Measurements from ENCODE around the gene LYSMD3.

Gene LYSMD3

DNA sequence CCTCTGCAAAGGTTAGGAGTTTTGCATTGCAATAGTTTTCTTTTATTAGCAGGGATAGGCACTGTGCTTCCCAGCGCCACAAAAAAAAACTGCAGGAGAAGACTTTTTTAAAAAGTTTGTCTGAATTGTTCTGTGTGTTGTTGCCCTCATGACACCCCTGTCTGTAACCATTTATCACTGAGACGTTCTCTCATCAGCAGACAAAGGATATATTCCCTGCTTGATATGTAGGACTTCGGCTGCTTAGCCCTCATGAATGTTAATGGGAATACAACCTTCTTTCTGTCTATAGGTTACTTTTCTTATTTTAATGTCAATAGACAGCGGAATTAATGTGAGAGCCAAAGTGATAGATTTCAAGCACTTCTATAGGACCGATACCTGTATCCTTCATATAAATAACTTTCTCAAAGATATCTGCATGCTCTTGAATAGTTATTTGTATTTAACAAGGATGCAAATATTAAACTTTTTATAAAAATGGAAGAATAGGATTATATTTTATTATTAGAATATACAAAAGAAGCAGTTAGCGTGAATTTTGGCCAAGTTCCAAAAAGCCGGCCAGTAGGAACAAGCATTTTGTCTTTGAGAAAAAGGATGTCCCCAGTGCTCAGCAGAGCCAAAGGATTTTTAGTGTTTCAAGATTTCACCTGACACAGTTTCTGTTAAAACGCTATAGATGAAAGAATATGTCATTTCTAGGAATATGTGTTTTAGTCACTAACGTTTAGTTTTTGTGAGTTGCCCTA is 1.5 kb upstream of the LYSMD3 start:
- Histone ChIP-seq H3K4me3 (ENCODE audit: low read depth in 1 of 5, low read length in 5 of 5) (peak overlapping the region in 2 of 5 donors; percentile 92 to 93), H3K4me1 (ENCODE audit: control insufficient read depth in 5 of 5, insufficient read depth in 5 of 5, low read length in 5 of 5) (peaks cover 2 to 35% (median 31%) of the 10 kb centered on the region in 5 donors), H3K36me3 (ENCODE audit: control insufficient read depth in 5 of 5, insufficient read depth in 5 of 5, low read length in 5 of 5) (no peaks in the 10 kb centered on the region), H3K27me3 (ENCODE audit: control insufficient read depth in 5 of 5, insufficient read depth in 4 of 5, low read length in 5 of 5) (peaks cover 0 to 6% (median 0%) of the 10 kb centered on the region in 5 donors), H3K27ac (ENCODE audit: low read depth, low read length) (peak overlapping the region; percentile 80), H3K9me3 (ENCODE audit: control insufficient read depth in 5 of 5, low read length in 5 of 5) (no peaks in the 10 kb centered on the region), H3K9ac (ENCODE audit: low read length in 5 of 5) (peak overlapping the region in 1 of 5 donors; percentile 92)

DNA sequence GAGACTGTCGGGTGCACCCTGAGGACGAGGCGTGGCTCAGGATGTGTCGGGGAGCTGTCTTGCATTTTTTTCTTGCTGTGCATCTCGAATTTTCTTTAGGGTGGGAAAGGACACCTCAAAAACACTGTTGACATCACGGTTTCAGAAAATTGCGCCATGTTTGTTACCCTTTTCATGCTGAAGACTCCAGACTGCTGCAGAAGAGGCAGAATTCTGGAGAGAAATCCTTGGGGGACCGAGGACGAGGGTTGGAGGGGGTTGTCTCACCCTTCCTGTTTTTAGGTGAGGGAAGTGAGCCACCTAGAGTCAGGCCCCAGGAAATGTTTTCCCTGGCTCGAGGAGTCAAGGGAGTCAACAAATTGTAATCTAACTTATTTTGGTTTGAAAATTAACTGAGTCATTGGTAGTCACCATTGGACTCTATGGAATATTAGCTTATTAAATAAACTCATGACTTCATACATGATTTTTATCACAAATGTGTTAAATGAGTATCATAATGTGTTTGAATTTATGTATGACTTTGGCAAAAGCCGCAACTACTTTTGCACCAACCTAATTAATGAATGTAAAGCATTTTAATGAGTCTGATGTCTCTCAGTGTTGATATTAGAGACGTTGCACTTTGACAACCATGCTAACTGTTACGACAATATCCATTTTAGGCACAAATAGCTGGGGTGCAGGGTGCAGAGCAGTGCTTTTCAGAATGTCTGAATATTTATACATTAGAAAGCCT is 724 bp upstream of the LYSMD3 start:
- H3K4me3 ChIP-seq (ENCODE audit: low read depth in 1 of 5, low read length in 5 of 5), result peak overlapping the region; percentile 92 to 98 (median 95)
- peak overlapping the region; percentile 3 to 93 (median 85) for H3K9ac ChIP-seq (ENCODE audit: low read length in 5 of 5)
- H3K4me1 ChIP-seq (ENCODE audit: control insufficient read depth in 5 of 5, insufficient read depth in 5 of 5, low read length in 5 of 5), result peaks cover 2 to 35% (median 31%) of the 10 kb centered on the region in 5 donors

DNA sequence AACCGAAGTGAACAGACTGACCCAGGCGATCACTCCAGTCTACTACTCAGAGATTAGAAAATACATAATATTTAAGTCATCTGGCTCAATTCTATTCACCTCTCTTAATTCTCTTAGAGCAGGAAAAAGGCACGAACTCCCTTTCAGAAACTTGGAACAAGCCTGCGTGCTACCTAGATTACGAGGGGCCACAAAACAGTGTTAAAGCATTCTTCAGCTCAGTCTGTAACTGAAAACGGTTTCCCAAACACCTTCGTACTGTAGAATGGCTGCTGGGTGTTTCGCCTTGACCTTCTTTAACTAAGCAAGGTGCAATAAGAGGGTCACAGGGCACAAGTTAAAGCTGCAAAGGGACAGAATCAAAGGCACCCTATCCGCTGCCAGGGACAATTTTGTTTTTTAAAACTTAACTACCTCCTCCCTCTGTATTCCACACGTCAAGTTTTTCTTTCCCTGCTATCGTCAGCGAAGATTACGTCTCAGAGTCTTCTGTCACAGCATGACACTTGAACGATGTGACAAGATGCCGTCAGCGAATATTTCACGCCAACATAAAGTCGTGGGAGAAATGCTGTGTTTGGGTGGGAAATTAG is 687 bp downstream of the LYSMD3 start:
- H3K27me3 ChIP-seq (ENCODE audit: control insufficient read depth in 5 of 5, insufficient read depth in 4 of 5, low read length in 5 of 5), result no peaks in the 10 kb centered on the region
- peak overlapping the region; percentile 87 to 99 (median 97) for H3K9ac ChIP-seq (ENCODE audit: low read length in 5 of 5)
- peaks cover 2 to 35% (median 31%) of the 10 kb centered on the region in 5 donors for H3K4me1 ChIP-seq (ENCODE audit: control insufficient read depth in 5 of 5, insufficient read depth in 5 of 5, low read length in 5 of 5)
- no peaks in the 10 kb centered on the region for H3K9me3 ChIP-seq (ENCODE audit: control insufficient read depth in 5 of 5, low read length in 5 of 5)
- peak overlapping the region; percentile 92 to 99 (median 98) for H3K4me3 ChIP-seq (ENCODE audit: low read depth in 1 of 5, low read length in 5 of 5)
- peak overlapping the region; percentile 80 for H3K27ac ChIP-seq (ENCODE audit: low read depth, low read length)
- H3K36me3 ChIP-seq (ENCODE audit: control insufficient read depth in 5 of 5, insufficient read depth in 5 of 5, low read length in 5 of 5), result peaks cover 0 to 10% (median 8%) of the 10 kb centered on the region in 5 donors

More for the DNA sequence above, 724 bp upstream of the LYSMD3 start:
- peaks cover 0 to under 1% (median 0%) of the 10 kb centered on the region in 5 donors for H3K36me3 ChIP-seq (ENCODE audit: control insufficient read depth in 5 of 5, insufficient read depth in 5 of 5, low read length in 5 of 5)
- peak overlapping the region; percentile 80 for H3K27ac ChIP-seq (ENCODE audit: low read depth, low read length)
- H3K9me3 ChIP-seq (ENCODE audit: control insufficient read depth in 5 of 5, low read length in 5 of 5), result no peaks in the 10 kb centered on the region
- H3K27me3 ChIP-seq (ENCODE audit: control insufficient read depth in 5 of 5, insufficient read depth in 4 of 5, low read length in 5 of 5), result peaks cover 0 to 1% (median 0%) of the 10 kb centered on the region in 5 donors

DNA sequence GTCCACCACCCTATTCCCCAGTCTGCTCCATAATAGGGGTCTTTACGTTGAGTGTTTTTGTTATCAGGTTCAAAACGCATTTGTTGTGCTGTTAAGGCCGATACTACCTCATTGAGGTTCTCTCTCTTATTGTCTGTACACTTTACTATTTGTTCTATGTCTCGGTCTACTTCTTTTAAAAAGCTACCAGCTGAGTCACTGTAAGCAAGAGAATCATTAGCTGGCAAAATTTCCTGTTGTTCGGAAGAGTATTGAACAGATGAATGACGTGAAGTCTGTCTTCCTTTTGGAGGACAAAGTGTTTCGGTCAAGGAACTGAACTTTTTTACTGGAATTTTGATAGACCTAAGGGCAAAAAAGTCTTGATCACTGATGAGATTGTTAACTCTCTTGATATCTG is 10.3 kb downstream of the LYSMD3 start:
- peaks cover 30 to 44% (median 34%) of the 10 kb centered on the region in 5 donors for H3K36me3 ChIP-seq (ENCODE audit: control insufficient read depth in 5 of 5, insufficient read depth in 5 of 5, low read length in 5 of 5)

DNA sequence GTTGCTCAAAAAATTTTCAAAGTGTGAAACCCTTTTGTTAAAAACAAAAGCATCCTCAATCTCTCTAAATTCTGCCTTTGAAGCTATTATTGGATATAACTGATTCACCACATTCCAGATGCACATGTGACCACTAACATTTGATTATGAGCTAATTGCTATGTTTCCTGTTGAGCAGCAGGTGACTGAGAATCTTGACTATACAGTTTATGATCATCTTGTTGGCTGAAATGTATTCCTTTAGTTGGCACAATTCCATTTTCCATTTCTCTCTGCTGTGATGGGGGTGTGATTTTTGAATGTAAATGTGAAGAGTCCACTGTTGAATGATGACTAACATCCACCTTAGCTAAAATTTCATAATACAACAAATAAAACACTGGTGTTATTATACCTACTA is 10.7 kb downstream of the LYSMD3 start:
- H3K27me3 ChIP-seq (ENCODE audit: control insufficient read depth in 5 of 5, insufficient read depth in 4 of 5, low read length in 5 of 5), result no peaks in the 10 kb centered on the region
- H3K4me1 ChIP-seq (ENCODE audit: control insufficient read depth in 5 of 5, insufficient read depth in 5 of 5, low read length in 5 of 5), result no peaks in the 10 kb centered on the region
- H3K9ac ChIP-seq (ENCODE audit: low read length in 5 of 5), result no peak overlapping the region
- H3K9me3 ChIP-seq (ENCODE audit: control insufficient read depth in 5 of 5, low read length in 5 of 5), result no peaks in the 10 kb centered on the region
- H3K4me3 ChIP-seq (ENCODE audit: low read depth in 1 of 5, low read length in 5 of 5), result no peak overlapping the region
- H3K36me3 ChIP-seq (ENCODE audit: control insufficient read depth in 5 of 5, insufficient read depth in 5 of 5, low read length in 5 of 5), result peaks cover 27 to 40% (median 32%) of the 10 kb centered on the region in 5 donors
- no peak overlapping the region for H3K27ac ChIP-seq (ENCODE audit: low read depth, low read length)

More for the DNA sequence above, 10.3 kb downstream of the LYSMD3 start:
- Histone ChIP-seq H3K9ac (ENCODE audit: low read length in 5 of 5) (no peak overlapping the region), H3K9me3 (ENCODE audit: control insufficient read depth in 5 of 5, low read length in 5 of 5) (no peaks in the 10 kb centered on the region), H3K4me1 (ENCODE audit: control insufficient read depth in 5 of 5, insufficient read depth in 5 of 5, low read length in 5 of 5) (no peaks in the 10 kb centered on the region), H3K27ac (ENCODE audit: low read depth, low read length) (no peak overlapping the region), H3K4me3 (ENCODE audit: low read depth in 1 of 5, low read length in 5 of 5) (no peak overlapping the region), H3K27me3 (ENCODE audit: control insufficient read depth in 5 of 5, insufficient read depth in 4 of 5, low read length in 5 of 5) (no peaks in the 10 kb centered on the region)

DNA sequence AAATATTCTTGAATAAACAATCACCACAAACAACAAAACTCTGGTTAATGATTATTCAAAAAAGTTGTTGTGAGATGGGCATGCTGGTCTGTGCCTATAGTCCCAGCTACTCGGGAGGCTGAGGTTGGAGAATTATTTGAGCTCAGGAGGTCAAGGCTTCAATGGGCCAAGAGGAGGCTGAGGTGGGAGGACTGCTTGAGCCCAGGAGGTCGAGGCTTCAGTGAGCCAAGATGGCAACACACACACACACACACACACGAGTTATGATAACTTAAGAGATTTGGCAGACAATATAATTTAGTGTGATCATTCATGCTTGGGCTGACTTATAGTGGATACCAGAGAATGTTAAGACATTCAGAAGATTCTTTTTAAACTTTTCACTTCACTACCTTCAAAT is 14.9 kb downstream of the LYSMD3 start:
- Histone ChIP-seq H3K9me3 (ENCODE audit: control insufficient read depth in 5 of 5, low read length in 5 of 5) (no peaks in the 10 kb centered on the region), H3K27ac (ENCODE audit: low read depth, low read length) (no peak overlapping the region)

DNA sequence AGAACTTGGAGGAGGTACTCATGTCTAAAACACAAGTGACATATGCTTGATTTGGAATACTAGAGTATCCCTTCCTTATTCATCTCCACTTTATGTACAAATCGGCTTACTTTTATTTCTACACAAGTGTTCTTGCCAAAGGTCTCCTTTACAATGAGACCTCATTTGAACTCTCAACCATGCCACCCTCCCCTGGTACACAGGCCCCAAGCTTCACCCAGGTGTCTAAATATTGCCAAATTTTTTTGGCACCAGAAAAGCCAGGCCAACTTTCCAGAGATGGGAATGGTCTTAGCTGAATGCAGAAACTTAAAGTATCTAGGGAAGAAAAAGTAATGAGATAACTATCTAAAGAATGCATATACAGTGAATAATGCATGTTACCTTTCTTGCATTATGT is 18.9 kb downstream of the LYSMD3 start:
- H3K9ac ChIP-seq (ENCODE audit: low read length in 5 of 5), result no peak overlapping the region
- no peak overlapping the region for H3K27ac ChIP-seq (ENCODE audit: low read depth, low read length)
- H3K4me3 ChIP-seq (ENCODE audit: low read depth in 1 of 5, low read length in 5 of 5), result no peak overlapping the region
- no peaks in the 10 kb centered on the region for H3K4me1 ChIP-seq (ENCODE audit: control insufficient read depth in 5 of 5, insufficient read depth in 5 of 5, low read length in 5 of 5)
- H3K36me3 ChIP-seq (ENCODE audit: control insufficient read depth in 5 of 5, insufficient read depth in 5 of 5, low read length in 5 of 5), result peaks cover 0 to 4% (median 3%) of the 10 kb centered on the region in 5 donors
- no peaks in the 10 kb centered on the region for H3K27me3 ChIP-seq (ENCODE audit: control insufficient read depth in 5 of 5, insufficient read depth in 4 of 5, low read length in 5 of 5)
- H3K9me3 ChIP-seq (ENCODE audit: control insufficient read depth in 5 of 5, low read length in 5 of 5), result no peaks in the 10 kb centered on the region

More for the DNA sequence above, 14.9 kb downstream of the LYSMD3 start:
- H3K36me3 ChIP-seq (ENCODE audit: control insufficient read depth in 5 of 5, insufficient read depth in 5 of 5, low read length in 5 of 5), result peaks cover 10 to 16% (median 13%) of the 10 kb centered on the region in 5 donors
- H3K4me1 ChIP-seq (ENCODE audit: control insufficient read depth in 5 of 5, insufficient read depth in 5 of 5, low read length in 5 of 5), result no peaks in the 10 kb centered on the region
- H3K27me3 ChIP-seq (ENCODE audit: control insufficient read depth in 5 of 5, insufficient read depth in 4 of 5, low read length in 5 of 5), result no peaks in the 10 kb centered on the region
- no peak overlapping the region for H3K9ac ChIP-seq (ENCODE audit: low read length in 5 of 5)
- no peak overlapping the region for H3K4me3 ChIP-seq (ENCODE audit: low read depth in 1 of 5, low read length in 5 of 5)

DNA sequence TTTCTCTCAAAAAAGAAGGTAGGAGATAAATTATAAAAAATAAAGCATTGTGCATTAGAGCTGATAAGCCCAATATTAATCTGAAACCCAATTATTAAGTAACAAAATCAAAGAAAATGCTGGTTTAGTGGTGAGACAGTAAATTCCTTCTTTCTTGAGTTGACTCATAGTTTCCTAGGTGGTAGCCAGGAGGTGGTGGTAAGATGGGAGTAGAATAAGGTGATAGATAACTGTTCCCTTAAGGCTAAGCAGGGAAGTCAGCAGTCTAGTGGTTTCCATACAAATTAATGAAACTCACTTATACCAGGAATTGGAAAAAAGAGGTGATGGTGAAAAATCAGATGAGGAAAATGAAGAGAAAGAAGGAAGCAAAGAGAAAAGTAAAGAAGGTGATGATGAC is 23.2 kb downstream of the LYSMD3 start:
- Histone ChIP-seq H3K4me1 (ENCODE audit: control insufficient read depth in 5 of 5, insufficient read depth in 5 of 5, low read length in 5 of 5) (no peaks in the 10 kb centered on the region), H3K27ac (ENCODE audit: low read depth, low read length) (no peak overlapping the region), H3K4me3 (ENCODE audit: low read depth in 1 of 5, low read length in 5 of 5) (no peak overlapping the region), H3K36me3 (ENCODE audit: control insufficient read depth in 5 of 5, insufficient read depth in 5 of 5, low read length in 5 of 5) (no peaks in the 10 kb centered on the region), H3K9me3 (ENCODE audit: control insufficient read depth in 5 of 5, low read length in 5 of 5) (no peaks in the 10 kb centered on the region), H3K27me3 (ENCODE audit: control insufficient read depth in 5 of 5, insufficient read depth in 4 of 5, low read length in 5 of 5) (no peaks in the 10 kb centered on the region), H3K9ac (ENCODE audit: low read length in 5 of 5) (no peak overlapping the region)

DNA sequence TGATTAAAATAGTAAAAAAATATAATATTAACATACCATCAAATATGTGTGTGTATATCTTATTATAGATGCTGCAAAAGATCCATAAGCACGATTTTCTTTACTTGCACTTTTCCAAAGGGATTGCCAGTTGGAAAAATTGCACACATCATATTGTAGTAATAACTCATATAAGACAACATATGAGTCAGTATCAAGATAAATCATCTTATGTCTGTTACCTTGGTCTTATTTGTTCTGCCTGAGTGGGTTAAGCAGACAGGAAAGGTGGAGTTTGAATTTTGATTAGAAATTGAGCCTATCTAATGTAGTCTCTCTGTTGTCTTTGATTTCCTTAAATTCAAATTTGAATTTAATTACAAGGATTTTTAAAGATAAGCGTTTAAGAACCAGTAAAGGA is 24.6 kb downstream of the LYSMD3 start:
- Histone ChIP-seq H3K27ac (ENCODE audit: low read depth, low read length) (no peak overlapping the region), H3K27me3 (ENCODE audit: control insufficient read depth in 5 of 5, insufficient read depth in 4 of 5, low read length in 5 of 5) (no peaks in the 10 kb centered on the region), H3K9ac (ENCODE audit: low read length in 5 of 5) (no peak overlapping the region), H3K36me3 (ENCODE audit: control insufficient read depth in 5 of 5, insufficient read depth in 5 of 5, low read length in 5 of 5) (no peaks in the 10 kb centered on the region), H3K4me3 (ENCODE audit: low read depth in 1 of 5, low read length in 5 of 5) (no peak overlapping the region), H3K9me3 (ENCODE audit: control insufficient read depth in 5 of 5, low read length in 5 of 5) (no peaks in the 10 kb centered on the region), H3K4me1 (ENCODE audit: control insufficient read depth in 5 of 5, insufficient read depth in 5 of 5, low read length in 5 of 5) (no peaks in the 10 kb centered on the region)

DNA sequence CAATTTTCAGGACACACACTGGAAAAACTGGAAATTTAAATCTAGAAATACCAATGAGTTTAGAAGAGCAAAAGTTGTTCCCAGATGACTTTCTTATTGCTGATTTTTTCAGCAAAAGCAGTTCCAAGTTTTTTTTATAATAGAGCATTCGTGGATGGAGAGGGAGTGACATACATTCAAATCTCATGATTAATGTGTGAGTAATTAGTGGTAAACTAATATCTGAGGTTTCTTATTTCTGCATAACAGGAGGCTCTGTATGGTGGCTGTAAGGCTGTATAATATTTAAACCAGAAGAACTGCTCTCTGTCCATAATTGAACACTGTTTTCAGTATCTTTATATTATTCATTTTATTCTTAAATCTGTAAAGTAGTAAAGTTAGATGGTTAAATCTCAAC is 25.8 kb downstream of the LYSMD3 start:
- H3K4me3 ChIP-seq (ENCODE audit: low read depth in 1 of 5, low read length in 5 of 5), result no peak overlapping the region

More for the DNA sequence above, 25.8 kb downstream of the LYSMD3 start:
- Histone ChIP-seq H3K4me1 (ENCODE audit: control insufficient read depth in 5 of 5, insufficient read depth in 5 of 5, low read length in 5 of 5) (no peaks in the 10 kb centered on the region), H3K27me3 (ENCODE audit: control insufficient read depth in 5 of 5, insufficient read depth in 4 of 5, low read length in 5 of 5) (no peaks in the 10 kb centered on the region), H3K9me3 (ENCODE audit: control insufficient read depth in 5 of 5, low read length in 5 of 5) (no peaks in the 10 kb centered on the region), H3K36me3 (ENCODE audit: control insufficient read depth in 5 of 5, insufficient read depth in 5 of 5, low read length in 5 of 5) (no peaks in the 10 kb centered on the region), H3K9ac (ENCODE audit: low read length in 5 of 5) (no peak overlapping the region), H3K27ac (ENCODE audit: low read depth, low read length) (no peak overlapping the region)
